ENCODE data around the gene LRBA. TPM values are rescaled to one million over a fixed set of nuclear protein-coding genes. Genes with fewer than 3 reads are reported as not detected.

The LRBA gene
- total and polyA plus RNA-seq, 9 of the 15 experiments (the other 6 are each of a cell fraction or from before 2014, with no cell fraction given), result 24.2 to 88.7 (median 59.7) TPM

- no peaks in the 10 kb centered on the region for H3K9me3 ChIP-seq (replicated peaks; ENCODE audit: control insufficient read depth, insufficient read depth, low read depth, low read length)
- intact Hi-C loops (cut with micrococcal nuclease) (no loop called here), in situ Hi-C loops (cut with MboI) (no loop called here)
- no peak for TF ChIP-seq PBX2 (CRISPR knock-in tag; IDR thresholded peaks at IDR 0.05; ENCODE audit: low read depth)
- TF ChIP-seq PBX2 (tag; conservative IDR thresholded peaks at IDR 0.05; ENCODE audit: low read depth), result peak; percentile 34; the same call in 1 of the 2 replicates
- peak; percentile 92 for TF ChIP-seq PKNOX1 (IDR thresholded peaks at IDR 0.05)
- TF ChIP-seq CBX2 (IDR thresholded peaks at IDR 0.05; ENCODE audit: insufficient read depth, low read length, poor library complexity, severe bottlenecking), result no peak
- no peak for TF ChIP-seq PCBP2 (IDR thresholded peaks at IDR 0.05; ENCODE audit: low read depth, low read length, poor library complexity, severe bottlenecking)
- TF ChIP-seq TCF3 (CRISPR knock-in tag; IDR thresholded peaks at IDR 0.05), result no peak
- TF ChIP-seq ATF1 (CRISPR knock-in tag; IDR thresholded peaks at IDR 0.05), result no peak
- TF ChIP-seq ATF1 (tag; IDR thresholded peaks at IDR 0.05), result no peak
- TF ChIP-seq ZNF586 (CRISPR knock-in tag; conservative IDR thresholded peaks at IDR 0.05), result no peak
- CTCF ChIA-PET (ENCODE audit: low intra/inter-chr PET ratio), result no interaction called here
- no peaks in the 10 kb centered on the region for H3K27me3 ChIP-seq (ENCODE audit: control insufficient read depth in 2 of 2, insufficient read depth in 2 of 2, low read length in 2 of 2)
- no TSS peak for BruUV-seq (replicated peaks)
- FAIRE-seq, result peak; percentile 23
- DNase-seq (ENCODE audit: extremely low read depth in 1 of 4, low spot score in 3 of 4), result no peak
- ATAC-seq, result peak; percentile 75
- no peaks in the 10 kb centered on the region for H3K79me2 ChIP-seq (ENCODE audit: control insufficient read depth, insufficient read depth, low read length)
- POLR2A ChIA-PET, result interaction anchor here (0.7 kb wide), 1 partner anchor 10 kb away, joined by 3 read pairs; no protein-coding TSS in a partner anchor
- 34% methylated on average over 4 of the region's 4 CpGs for WGBS (ENCODE audit: insufficient coverage, low coverage, missing lambda C conversion rate)
- H3K27ac ChIP-seq (ENCODE audit: extremely low read depth, low read depth, low read length), result no peak overlapping the region; the same call in 2 of the 3 replicates
- no peaks in the 10 kb centered on the region for H3K9me1 ChIP-seq (ENCODE audit: control insufficient read depth, insufficient read depth, low read length)
- no peak overlapping the region; the same call in 1 of the 2 replicates for H3K4me2 ChIP-seq (ENCODE audit: insufficient read depth, low read length)
- H3K9ac ChIP-seq (ENCODE audit: insufficient read depth in 1 of 2, low read depth in 2 of 2, low read length in 2 of 2), result no peak overlapping the region
- H3K4me3 ChIP-seq, result no peak overlapping the region
- H3K36me3 ChIP-seq (ENCODE audit: control insufficient read depth, insufficient read depth, low read length), result no peaks in the 10 kb centered on the region; the same call in 2 of the 3 replicates
- peaks cover 0 to 8% of the 10 kb centered on the region in 2 experiments; a peak in 3 of 5 replicates for H3K4me1 ChIP-seq (replicated peaks in 1 of 2; ENCODE audit: control insufficient read depth in 2 of 2, insufficient read depth in 2 of 2, low read length in 2 of 2)
- H4K20me1 ChIP-seq (replicated peaks; ENCODE audit: control insufficient read depth, insufficient read depth, low read length), result no peaks in the 10 kb centered on the region
- H2AFZ ChIP-seq (ENCODE audit: low read depth, low read length), result no peak overlapping the region
These were observed 230.8 kb downstream of the LRBA start for GRCh38 chr4:150784305-150784704.

Data from K562 (cell line).